ENCODE measurements around the gene ERICH2. TPM values are rescaled to one million over a fixed set of nuclear protein-coding genes. Genes with fewer than 3 reads are reported as not detected.
"Not testable (repeated sequence)": the region's sequence is repeated elsewhere in the genome, so short reads cannot be mapped to it uniquely, and the experiment has no call there.

Gene ERICH2
- polyA plus RNA-seq, 1 of the 3 experiments (the other 2 are of a cell fraction): not detected

- CTCF ChIA-PET: no interaction called here
- WGBS (ENCODE audit: low lambda C conversion rate): 0% methylated on average over 1 of the region's 1 CpG
Measured at GRCh38 chr2:170733798-170734600, 36.2 kb upstream of the ERICH2 start.

GRCh38 chr2:170734601-170735000, 35.6 kb upstream of the ERICH2 start:
- WGBS (ENCODE audit: low lambda C conversion rate): 10% methylated on average over 2 of the region's 2 CpGs
- CTCF ChIA-PET, POLR2A ChIA-PET: not testable (repeated sequence)

More at GRCh38 chr2:170733798-170734600, 36.2 kb upstream of the ERICH2 start:
- no peak overlapping the region for H3K9ac ChIP-seq
- H3K27ac ChIP-seq (ENCODE audit: low read depth in 2 of 2, low read length in 1 of 2): no peak overlapping the region
- no peak overlapping the region for H3K4me3 ChIP-seq (ENCODE audit: low read depth in 2 of 2, low read length in 1 of 2)
- H4K20me1 ChIP-seq (ENCODE audit: insufficient read depth): no peaks in the 10 kb centered on the region
- H3K27me3 ChIP-seq (ENCODE audit: insufficient read depth): no peaks in the 10 kb centered on the region; the same call in 1 of the 2 replicates
- H3K36me3 ChIP-seq (replicated peaks in 1 of 2; ENCODE audit: control insufficient read depth in 1 of 2, insufficient read depth in 2 of 2, low read length in 1 of 2): no peaks in the 10 kb centered on the region
- no peaks in the 10 kb centered on the region for H3F3A ChIP-seq (replicated peaks; ENCODE audit: insufficient read depth)
- POLR2A ChIA-PET: no interaction called here
- no peak for TF ChIP-seq REST (IDR thresholded peaks at IDR 0.05; ENCODE audit: low read depth, low read length)
- TF ChIP-seq MEF2A (IDR thresholded peaks at IDR 0.05; ENCODE audit: borderline replicate concordance, low read depth): no peak
- TF ChIP-seq USF1 (IDR thresholded peaks at IDR 0.05; ENCODE audit: borderline replicate concordance, low read depth): no peak
- no peak for TF ChIP-seq EP300 (IDR thresholded peaks at IDR 0.05; ENCODE audit: borderline replicate concordance in 1 of 2, low read depth in 1 of 2, low read length in 1 of 2)
- TF ChIP-seq NRF1 (IDR thresholded peaks at IDR 0.05; ENCODE audit: low read depth, low read length): no peak
- no peak for TF ChIP-seq YY1 (IDR thresholded peaks at IDR 0.05; ENCODE audit: low read depth)
- no peak for TF ChIP-seq NFIC (IDR thresholded peaks at IDR 0.05; ENCODE audit: borderline replicate concordance)
- TF ChIP-seq SMC3 (IDR thresholded peaks at IDR 0.05; ENCODE audit: low read depth, low read length): no peak
- H3K9me2 ChIP-seq: no peaks in the 10 kb centered on the region
- no peak overlapping the region for H3K4me2 ChIP-seq
- no peaks in the 10 kb centered on the region for H3K9me3 ChIP-seq
- H3K4me1 ChIP-seq (ENCODE audit: control insufficient read depth in 1 of 2, insufficient read depth in 2 of 2, low read depth in 1 of 2, low read length in 1 of 2): no peaks in the 10 kb centered on the region
- DNase-seq: no peak
- H3K79me2 ChIP-seq (ENCODE audit: insufficient read depth): no peaks in the 10 kb centered on the region
- H2AFZ ChIP-seq (ENCODE audit: low read depth): no peak overlapping the region

More at GRCh38 chr2:170734601-170735000, 35.6 kb upstream of the ERICH2 start:
- H3F3A ChIP-seq (replicated peaks; ENCODE audit: insufficient read depth); DNase-seq; H3K4me3 ChIP-seq (ENCODE audit: low read depth in 2 of 2, low read length in 1 of 2); H3K4me2 ChIP-seq; H3K79me2 ChIP-seq (ENCODE audit: insufficient read depth); H3K9me2 ChIP-seq; H2AFZ ChIP-seq (ENCODE audit: low read depth); H3K4me1 ChIP-seq (ENCODE audit: control insufficient read depth in 1 of 2, insufficient read depth in 2 of 2, low read depth in 1 of 2, low read length in 1 of 2); H3K9ac ChIP-seq; H3K36me3 ChIP-seq (replicated peaks in 1 of 2; ENCODE audit: control insufficient read depth in 1 of 2, insufficient read depth in 2 of 2, low read length in 1 of 2); H3K27ac ChIP-seq (ENCODE audit: low read depth in 2 of 2, low read length in 1 of 2); H4K20me1 ChIP-seq (ENCODE audit: insufficient read depth); H3K27me3 ChIP-seq (ENCODE audit: insufficient read depth); H3K9me3 ChIP-seq: not testable (repeated sequence)

All from SK-N-SH (cell line).